Measurements from ENCODE around the gene CNRIP1.

GRCh38 chr2:68284896-68285295, 34.9 kb downstream of the CNRIP1 start:
- no peak for TF ChIP-seq CTCF (conservative IDR thresholded peaks at IDR 0.05; ENCODE audit: low read length)
- TF ChIP-seq EZH2phosphoT487 (IDR thresholded peaks at IDR 0.05; ENCODE audit: borderline replicate concordance, low read depth, low read length), result no peak

Data from OCI-LY7 (cell line).